Panc1 (cell line): ENCODE results near the gene DHPS.

ENCODE experiments used
- POLR2AphosphoS5 ChIP-seq: IDR thresholded peaks from 2 replicates; pipeline ENCODE4 v1.6.1; 2012; ENCODE audit warnings: mild to moderate bottlenecking, low read depth, low read length, moderate library complexity
- REST ChIP-seq, 2 experiments: IDR thresholded peaks; 2 replicates each; pipeline ENCODE4 v1.6.1; 2011 to 2012; ENCODE audit warnings: low read depth in 2 of 2, control low read depth in 1 of 2, low read length in 1 of 2, mild to moderate bottlenecking in 1 of 2, moderate library complexity in 1 of 2; ENCODE audit not compliant: insufficient read depth in 1 of 2

DNA sequence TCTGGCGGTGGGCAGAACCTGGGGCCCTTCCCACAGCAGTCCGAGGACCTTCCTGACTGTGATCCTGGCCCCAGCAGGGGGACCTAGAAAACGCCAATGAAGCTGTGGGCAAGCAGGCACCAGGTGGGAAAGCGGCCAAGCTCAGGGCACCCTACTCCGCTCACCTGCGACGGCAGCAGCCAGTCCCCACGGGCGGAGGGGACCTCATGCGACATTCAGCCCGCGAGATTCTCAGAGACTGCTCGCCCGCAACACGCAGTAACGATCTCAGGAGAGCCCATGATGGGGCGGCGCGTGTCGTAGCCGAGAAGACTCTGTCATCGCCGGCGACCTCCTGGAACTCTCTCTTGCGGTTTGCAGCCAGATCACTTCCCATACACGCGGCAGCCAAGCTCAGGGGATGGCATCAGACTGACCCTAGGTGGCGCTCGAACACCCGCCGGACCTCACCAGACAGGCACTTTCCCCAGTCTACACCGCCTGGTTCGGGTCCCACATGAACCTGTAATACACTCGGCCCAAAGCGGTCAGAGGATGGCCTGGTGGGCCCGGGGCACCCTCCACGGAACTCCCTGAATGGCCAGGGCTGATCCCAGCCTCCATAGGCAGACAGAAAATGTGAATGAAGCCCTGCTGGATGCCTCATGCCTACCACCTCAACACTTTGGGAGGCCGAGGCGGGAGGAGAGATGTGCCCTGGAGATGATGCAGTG is 41.6 kb downstream of the DHPS start:
- TF ChIP-seq REST (IDR thresholded peaks at IDR 0.05; ENCODE audit: insufficient read depth in 1 of 2, low read depth in 2 of 2, low read length in 1 of 2) (no peak), POLR2AphosphoS5 (no peak)
